Measurements from ENCODE around the gene TPCN2. TPM values are rescaled to one million over a fixed set of nuclear protein-coding genes. Genes with fewer than 3 reads are reported as not detected.
A peak's percentile ranks its signal among the peaks of the same experiment; 100 is the strongest.

Gene TPCN2
- total RNA-seq, 1 donor from 2014 or later, result 9.5 TPM

DNA sequence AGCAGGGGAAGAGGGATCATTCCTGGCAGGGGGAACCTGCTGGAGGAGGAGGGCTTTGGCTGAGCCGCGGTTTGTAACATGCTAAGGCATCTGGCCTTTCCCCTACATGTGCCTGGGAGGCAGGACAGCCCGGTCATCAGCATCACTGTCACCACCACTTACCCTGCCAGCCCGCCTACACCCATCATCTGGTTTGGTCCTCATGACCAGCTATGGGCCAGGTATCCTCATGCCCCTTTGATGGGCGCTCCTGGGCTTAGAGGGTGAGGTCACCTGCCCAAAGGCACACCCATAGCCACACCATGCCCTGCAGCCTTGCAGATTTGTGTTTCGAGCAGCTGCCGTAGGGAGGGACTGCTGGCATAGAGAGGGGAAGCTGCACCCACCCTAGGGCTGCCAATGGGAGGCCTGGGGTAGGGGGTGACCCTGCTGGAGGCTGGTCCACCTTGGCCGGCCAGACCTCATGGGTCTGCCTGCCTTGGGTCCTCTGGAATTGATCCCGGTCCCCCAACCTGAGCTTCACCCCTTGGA, 38.3 kb upstream of the TPCN2 start:
- no peaks in the 10 kb centered on the region for H3K9me3 ChIP-seq (ENCODE audit: insufficient read depth, low read depth, low read length)
- H4K20me1 ChIP-seq (ENCODE audit: insufficient read depth, low read length), result no peaks in the 10 kb centered on the region
- peak overlapping the region; percentile 36 for H3K9ac ChIP-seq (ENCODE audit: low read length)
- Mint-ChIP-seq H3K4me3 (ENCODE audit: unreplicated experiment) (no peak overlapping the region), H3K9me3 (ENCODE audit: unreplicated experiment) (no peaks in the 10 kb centered on the region), H3K4me1 (ENCODE audit: low read depth, unreplicated experiment) (peaks cover 22% of the 10 kb centered on the region), H3K36me3 (ENCODE audit: low read depth, unreplicated experiment) (no peaks in the 10 kb centered on the region), H3K27ac (ENCODE audit: unreplicated experiment) (no peak overlapping the region), H3K27me3 (ENCODE audit: low read depth, unreplicated experiment) (peaks cover 6% of the 10 kb centered on the region)
- DNase-seq (ENCODE audit: low read depth), result no peak
- H3K4me1 ChIP-seq (ENCODE audit: insufficient read depth, low read length), result peaks cover 57% of the 10 kb centered on the region
- TF ChIP-seq, protein P1, sequence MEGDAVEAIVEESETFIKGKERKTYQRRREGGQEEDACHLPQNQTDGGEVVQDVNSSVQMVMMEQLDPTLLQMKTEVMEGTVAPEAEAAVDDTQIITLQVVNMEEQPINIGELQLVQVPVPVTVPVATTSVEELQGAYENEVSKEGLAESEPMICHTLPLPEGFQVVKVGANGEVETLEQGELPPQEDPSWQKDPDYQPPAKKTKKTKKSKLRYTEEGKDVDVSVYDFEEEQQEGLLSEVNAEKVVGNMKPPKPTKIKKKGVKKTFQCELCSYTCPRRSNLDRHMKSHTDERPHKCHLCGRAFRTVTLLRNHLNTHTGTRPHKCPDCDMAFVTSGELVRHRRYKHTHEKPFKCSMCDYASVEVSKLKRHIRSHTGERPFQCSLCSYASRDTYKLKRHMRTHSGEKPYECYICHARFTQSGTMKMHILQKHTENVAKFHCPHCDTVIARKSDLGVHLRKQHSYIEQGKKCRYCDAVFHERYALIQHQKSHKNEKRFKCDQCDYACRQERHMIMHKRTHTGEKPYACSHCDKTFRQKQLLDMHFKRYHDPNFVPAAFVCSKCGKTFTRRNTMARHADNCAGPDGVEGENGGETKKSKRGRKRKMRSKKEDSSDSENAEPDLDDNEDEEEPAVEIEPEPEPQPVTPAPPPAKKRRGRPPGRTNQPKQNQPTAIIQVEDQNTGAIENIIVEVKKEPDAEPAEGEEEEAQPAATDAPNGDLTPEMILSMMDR (IDR thresholded peaks at IDR 0.05; ENCODE audit: insufficient read depth, low read depth, low read length), result no peak
- no peak for TF ChIP-seq EZH2 (IDR thresholded peaks at IDR 0.05; ENCODE audit: insufficient read depth, low read length)
- no peaks in the 10 kb centered on the region for H3K36me3 ChIP-seq (ENCODE audit: insufficient read depth, low read length)
- H3K27ac ChIP-seq (ENCODE audit: low read depth, low read length), result no peak overlapping the region
- FAIRE-seq, result no peak
- H2AFZ ChIP-seq (ENCODE audit: low read depth, low read length), result peak overlapping the region; percentile 41
- no peak overlapping the region for H3K4me3 ChIP-seq (ENCODE audit: insufficient read depth, low read depth, low read length)
- H3K79me2 ChIP-seq (ENCODE audit: insufficient read depth, low read length), result no peaks in the 10 kb centered on the region
- H3K4me2 ChIP-seq (ENCODE audit: low read length), result peak overlapping the region; percentile 74
- no peaks in the 10 kb centered on the region for H3K27me3 ChIP-seq (ENCODE audit: insufficient read depth, low read length)

- Histone ChIP-seq H3K4me3 (ENCODE audit: insufficient read depth, low read depth, low read length) (no peak overlapping the region), H3K9me3 (ENCODE audit: insufficient read depth, low read depth, low read length) (no peaks in the 10 kb centered on the region), H3K9ac (ENCODE audit: low read length) (peak overlapping the region; percentile 36), H3K27me3 (ENCODE audit: insufficient read depth, low read length) (no peaks in the 10 kb centered on the region), H3K4me1 (ENCODE audit: insufficient read depth, low read length) (peaks cover 57% of the 10 kb centered on the region), H3K79me2 (ENCODE audit: insufficient read depth, low read length) (no peaks in the 10 kb centered on the region), H4K20me1 (ENCODE audit: insufficient read depth, low read length) (no peaks in the 10 kb centered on the region), H3K36me3 (ENCODE audit: insufficient read depth, low read length) (no peaks in the 10 kb centered on the region), H3K27ac (ENCODE audit: low read depth, low read length) (no peak overlapping the region), H3K4me2 (ENCODE audit: low read length) (peak overlapping the region; percentile 74), H2AFZ (ENCODE audit: low read depth, low read length) (peak overlapping the region; percentile 41)
- H3K4me1 Mint-ChIP-seq (ENCODE audit: low read depth, unreplicated experiment), result peaks cover 22% of the 10 kb centered on the region
- peaks cover 6% of the 10 kb centered on the region for H3K27me3 Mint-ChIP-seq (ENCODE audit: low read depth, unreplicated experiment)
- H3K27ac Mint-ChIP-seq (ENCODE audit: unreplicated experiment), result no peak overlapping the region
- H3K9me3 Mint-ChIP-seq (ENCODE audit: unreplicated experiment), result no peaks in the 10 kb centered on the region
- no peaks in the 10 kb centered on the region for H3K36me3 Mint-ChIP-seq (ENCODE audit: low read depth, unreplicated experiment)
- FAIRE-seq, result no peak
- no peak for TF ChIP-seq EZH2 (IDR thresholded peaks at IDR 0.05; ENCODE audit: insufficient read depth, low read length)
- TF ChIP-seq, protein P1 (IDR thresholded peaks at IDR 0.05; ENCODE audit: insufficient read depth, low read depth, low read length), result no peak
- no peak overlapping the region for H3K4me3 Mint-ChIP-seq (ENCODE audit: unreplicated experiment)
- DNase-seq (ENCODE audit: low read depth), result peak; percentile 63
Observed at GRCh38 chr11:69010964-69011623, 37.6 kb upstream of the TPCN2 start.

DNA sequence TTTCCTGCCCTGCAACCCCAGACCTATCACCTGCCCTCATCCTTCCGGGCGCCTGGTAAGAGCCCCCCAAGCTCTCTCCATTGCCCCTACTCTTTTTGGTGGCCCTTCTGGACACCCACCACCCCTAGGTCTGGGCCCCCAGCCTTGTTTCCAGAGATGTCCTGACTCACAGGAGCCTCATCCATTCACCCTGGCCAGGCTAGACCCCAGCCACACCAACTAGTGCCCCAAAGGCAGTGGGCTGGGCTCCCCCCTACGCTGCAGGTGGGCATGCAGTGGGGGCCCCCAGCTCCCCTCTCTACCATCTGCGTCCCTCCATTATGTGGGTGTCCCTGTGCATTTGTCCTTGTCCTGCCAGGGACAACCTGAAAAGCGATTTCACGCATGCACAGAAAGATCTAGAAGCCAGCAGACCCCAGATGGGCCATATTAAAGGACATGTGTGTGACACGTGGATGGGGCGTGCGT, 37.1 kb upstream of the TPCN2 start:
- H2AFZ ChIP-seq (ENCODE audit: low read depth, low read length), result no peak overlapping the region
- H3K9ac ChIP-seq (ENCODE audit: low read length), result no peak overlapping the region
- FAIRE-seq (no peak), DNase-seq (ENCODE audit: low read depth) (no peak)
- H3K9me3 Mint-ChIP-seq (ENCODE audit: unreplicated experiment), result no peaks in the 10 kb centered on the region
- no peaks in the 10 kb centered on the region for H3K9me3 ChIP-seq (ENCODE audit: insufficient read depth, low read depth, low read length)
- H3K79me2 ChIP-seq (ENCODE audit: insufficient read depth, low read length), result no peaks in the 10 kb centered on the region
- TF ChIP-seq EZH2 (IDR thresholded peaks at IDR 0.05; ENCODE audit: insufficient read depth, low read length), result no peak
- TF ChIP-seq, protein P1 (IDR thresholded peaks at IDR 0.05; ENCODE audit: insufficient read depth, low read depth, low read length), result no peak
- H3K27me3 Mint-ChIP-seq (ENCODE audit: low read depth, unreplicated experiment), result peaks cover 6% of the 10 kb centered on the region
- no peak overlapping the region for H3K4me3 ChIP-seq (ENCODE audit: insufficient read depth, low read depth, low read length)
- H3K4me1 Mint-ChIP-seq (ENCODE audit: low read depth, unreplicated experiment), result peaks cover 22% of the 10 kb centered on the region
- H4K20me1 ChIP-seq (ENCODE audit: insufficient read depth, low read length), result no peaks in the 10 kb centered on the region
- H3K27me3 ChIP-seq (ENCODE audit: insufficient read depth, low read length), result no peaks in the 10 kb centered on the region
- H3K4me3 Mint-ChIP-seq (ENCODE audit: unreplicated experiment), result no peak overlapping the region
- peaks cover 57% of the 10 kb centered on the region for H3K4me1 ChIP-seq (ENCODE audit: insufficient read depth, low read length)
- peak overlapping the region; percentile 74 for H3K4me2 ChIP-seq (ENCODE audit: low read length)
- peaks cover 1% of the 10 kb centered on the region for H3K36me3 Mint-ChIP-seq (ENCODE audit: low read depth, unreplicated experiment)
- H3K27ac Mint-ChIP-seq (ENCODE audit: unreplicated experiment), result no peak overlapping the region
- H3K27ac ChIP-seq (ENCODE audit: low read depth, low read length), result no peak overlapping the region
- H3K36me3 ChIP-seq (ENCODE audit: insufficient read depth, low read length), result no peaks in the 10 kb centered on the region
